ENCODE data around the gene SPOPL.
A peak's percentile ranks its signal among the peaks of the same experiment; 100 is the strongest.

Gene SPOPL

DNA sequence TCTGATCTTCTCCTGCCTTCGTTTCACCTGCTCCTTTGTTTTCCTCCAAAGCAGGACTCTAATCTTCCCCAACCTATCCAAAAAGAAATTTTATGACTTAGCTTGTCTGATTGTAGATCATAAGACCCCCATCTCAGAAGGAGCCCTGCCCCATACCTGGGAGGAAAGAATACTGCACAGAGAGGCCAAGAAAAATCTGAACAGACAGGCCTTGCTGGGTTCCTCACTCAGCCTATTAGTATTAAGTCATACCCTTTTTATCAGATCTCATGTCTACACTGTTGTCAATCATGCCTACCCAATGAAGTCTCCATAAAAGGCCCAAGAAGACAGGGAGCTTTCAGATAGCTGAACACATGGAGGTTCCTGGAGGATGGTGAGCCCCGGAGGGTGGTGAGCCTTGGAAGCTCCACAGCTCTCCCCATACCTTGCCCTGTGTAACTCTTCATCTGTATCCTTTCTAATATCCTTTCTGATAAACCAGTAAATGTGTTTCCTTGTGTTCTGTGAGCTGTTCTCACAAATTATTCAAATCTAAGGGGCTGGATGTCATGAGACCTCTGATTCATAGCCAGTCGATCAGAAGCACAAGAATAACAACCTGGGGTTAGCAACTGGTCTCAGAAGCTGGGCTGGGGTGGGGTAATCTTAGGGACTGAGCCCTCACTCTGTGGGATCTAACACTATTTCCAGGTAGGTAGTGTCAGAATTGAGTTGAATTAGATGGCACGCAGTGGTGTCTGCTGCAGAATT is 108.8 kb downstream of the SPOPL start:
- TF ChIP-seq, protein P1, sequence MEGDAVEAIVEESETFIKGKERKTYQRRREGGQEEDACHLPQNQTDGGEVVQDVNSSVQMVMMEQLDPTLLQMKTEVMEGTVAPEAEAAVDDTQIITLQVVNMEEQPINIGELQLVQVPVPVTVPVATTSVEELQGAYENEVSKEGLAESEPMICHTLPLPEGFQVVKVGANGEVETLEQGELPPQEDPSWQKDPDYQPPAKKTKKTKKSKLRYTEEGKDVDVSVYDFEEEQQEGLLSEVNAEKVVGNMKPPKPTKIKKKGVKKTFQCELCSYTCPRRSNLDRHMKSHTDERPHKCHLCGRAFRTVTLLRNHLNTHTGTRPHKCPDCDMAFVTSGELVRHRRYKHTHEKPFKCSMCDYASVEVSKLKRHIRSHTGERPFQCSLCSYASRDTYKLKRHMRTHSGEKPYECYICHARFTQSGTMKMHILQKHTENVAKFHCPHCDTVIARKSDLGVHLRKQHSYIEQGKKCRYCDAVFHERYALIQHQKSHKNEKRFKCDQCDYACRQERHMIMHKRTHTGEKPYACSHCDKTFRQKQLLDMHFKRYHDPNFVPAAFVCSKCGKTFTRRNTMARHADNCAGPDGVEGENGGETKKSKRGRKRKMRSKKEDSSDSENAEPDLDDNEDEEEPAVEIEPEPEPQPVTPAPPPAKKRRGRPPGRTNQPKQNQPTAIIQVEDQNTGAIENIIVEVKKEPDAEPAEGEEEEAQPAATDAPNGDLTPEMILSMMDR (conservative IDR thresholded peaks at IDR 0.05; ENCODE audit: low read depth, low read length) = no peak
- H3K4me3 ChIP-seq (ENCODE audit: low read depth, low read length) = no peak overlapping the region
- DNase-seq (ENCODE audit: low read depth) = no peak

DNA sequence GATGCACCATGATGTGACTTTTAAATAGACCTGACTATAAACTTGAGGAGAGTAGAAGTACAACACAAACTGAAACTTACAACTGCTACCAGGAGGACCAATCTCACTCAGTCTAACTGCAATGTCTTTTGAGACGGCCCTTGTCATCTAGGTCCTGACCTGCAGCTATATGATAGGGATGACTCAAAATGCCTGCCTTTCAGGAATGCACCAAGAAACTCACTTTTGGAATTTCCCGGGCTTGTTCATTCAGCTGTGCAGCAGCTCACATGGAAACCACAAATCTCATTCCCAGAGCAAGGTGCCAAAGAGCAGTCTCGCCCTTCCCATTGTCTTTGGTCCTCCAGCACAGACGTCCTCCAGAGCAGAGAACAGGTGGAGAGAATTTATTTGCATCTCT is 113.7 kb downstream of the SPOPL start:
- DNase-seq (ENCODE audit: low read depth) = peak; percentile 36
- no peak overlapping the region for H3K4me3 ChIP-seq (ENCODE audit: low read depth, low read length)
- TF ChIP-seq, protein P1 (conservative IDR thresholded peaks at IDR 0.05; ENCODE audit: low read depth, low read length) = no peak

DNA sequence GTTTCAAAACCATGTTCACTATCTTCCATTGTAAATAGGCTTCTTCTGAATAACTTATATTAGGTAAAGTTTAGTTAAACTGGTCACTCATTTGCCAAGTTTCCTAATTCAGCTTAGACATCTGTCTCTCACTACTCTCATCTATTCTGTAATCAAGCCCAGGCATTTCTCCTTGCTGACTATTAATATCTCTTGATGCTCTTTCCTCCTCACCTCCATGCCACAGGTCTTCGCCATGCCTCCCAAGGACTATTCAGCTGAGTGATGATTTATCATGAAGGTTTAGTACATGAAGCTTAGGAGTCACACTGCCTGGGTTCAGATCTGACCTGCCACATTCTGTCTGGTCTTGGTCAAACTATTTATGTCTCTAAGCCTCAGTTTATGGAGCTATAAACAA is 115.5 kb downstream of the SPOPL start:
- TF ChIP-seq, protein P1 (conservative IDR thresholded peaks at IDR 0.05; ENCODE audit: low read depth, low read length) = no peak
- no peak for DNase-seq (ENCODE audit: low read depth)
- H3K4me3 ChIP-seq (ENCODE audit: low read depth, low read length) = no peak overlapping the region

DNA sequence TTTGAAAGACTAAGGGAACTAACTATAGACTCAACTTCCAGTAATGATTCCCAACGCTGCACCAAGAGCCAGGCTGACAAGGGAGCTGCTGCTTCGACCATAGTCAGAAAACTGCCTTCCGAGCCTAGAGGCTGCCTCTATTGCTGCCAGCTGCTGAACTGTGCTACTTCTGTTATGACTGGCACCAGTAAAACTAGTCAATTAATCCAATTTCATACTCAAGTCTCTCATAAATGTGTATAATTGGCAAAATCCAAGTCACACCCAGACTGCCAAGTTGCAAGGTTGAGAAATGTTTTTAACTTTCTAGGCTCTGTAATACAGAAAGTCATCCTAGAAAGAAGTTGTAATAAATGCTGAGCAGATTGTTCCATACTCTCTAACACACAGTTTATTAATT is 117.4 kb downstream of the SPOPL start:
- TF ChIP-seq, protein P1 (conservative IDR thresholded peaks at IDR 0.05; ENCODE audit: low read depth, low read length) = no peak
- no peak for DNase-seq (ENCODE audit: low read depth)

DNA sequence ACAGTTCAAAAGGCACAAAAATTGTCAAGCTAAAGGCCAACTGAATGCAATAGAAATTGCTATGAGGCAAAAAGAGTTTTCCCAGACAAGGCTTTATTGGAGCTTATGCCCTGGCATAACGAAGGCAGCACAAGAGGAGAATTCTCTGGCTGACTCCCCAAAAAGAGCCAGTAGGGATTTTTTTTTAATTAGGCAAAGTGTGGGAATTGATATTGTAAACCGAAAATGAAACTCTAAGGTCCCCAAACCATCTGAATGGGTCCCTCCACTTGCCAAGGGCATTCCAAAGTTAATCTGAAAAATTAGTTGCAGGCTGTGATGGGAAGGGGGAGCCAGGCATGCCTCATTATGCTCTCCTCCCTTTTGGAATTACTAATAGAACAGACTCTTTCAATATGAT is 118.9 kb downstream of the SPOPL start:
- DNase-seq (ENCODE audit: low read depth) = no peak
- no peak overlapping the region for H3K4me3 ChIP-seq (ENCODE audit: low read depth, low read length)
- TF ChIP-seq, protein P1 (conservative IDR thresholded peaks at IDR 0.05; ENCODE audit: low read depth, low read length) = no peak

More for the DNA sequence above, 117.4 kb downstream of the SPOPL start:
- H3K4me3 ChIP-seq (ENCODE audit: low read depth, low read length) = no peak overlapping the region

DNA sequence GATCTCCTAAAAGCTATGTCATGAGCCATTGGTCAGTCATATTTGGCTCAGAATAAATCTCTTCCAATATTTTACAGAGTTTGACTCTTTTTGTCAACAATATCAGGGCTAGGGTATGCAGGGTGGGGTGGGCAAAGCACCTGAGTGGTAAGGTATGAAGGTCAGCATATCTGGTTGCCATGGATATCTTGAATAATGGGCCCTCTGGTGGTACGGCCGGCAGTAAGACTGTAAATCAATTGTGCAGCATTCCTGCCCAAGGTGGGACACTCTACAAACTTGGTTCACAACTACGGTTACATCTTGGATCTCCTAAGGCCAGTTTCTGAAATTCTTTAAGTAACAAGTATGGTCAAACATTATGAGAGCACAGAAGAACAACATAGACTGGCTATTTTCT is 119.6 kb downstream of the SPOPL start:
- H3K4me3 ChIP-seq (ENCODE audit: low read depth, low read length) = no peak overlapping the region
- DNase-seq (ENCODE audit: low read depth) = no peak
- TF ChIP-seq, protein P1 (conservative IDR thresholded peaks at IDR 0.05; ENCODE audit: low read depth, low read length) = no peak

DNA sequence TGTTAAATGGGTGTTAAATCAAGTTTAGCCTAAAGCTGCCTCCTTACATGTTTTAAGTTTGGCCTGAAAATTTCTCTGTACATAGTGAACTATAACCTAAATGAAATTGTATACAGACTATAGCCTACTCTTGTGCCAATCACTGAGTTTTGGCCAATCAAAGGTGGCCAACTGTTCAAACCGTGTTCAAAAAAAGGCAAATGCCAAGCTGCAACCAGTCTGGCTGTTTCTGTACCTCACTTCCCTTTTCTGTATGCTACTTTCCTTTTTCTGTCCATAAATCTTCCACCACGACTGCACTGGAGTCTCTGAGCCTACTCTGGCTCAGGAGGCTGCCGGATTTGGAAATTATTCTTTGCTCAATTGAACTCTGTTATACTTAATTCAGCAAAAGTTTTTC is 121.0 kb downstream of the SPOPL start:
- TF ChIP-seq, protein P1 (conservative IDR thresholded peaks at IDR 0.05; ENCODE audit: low read depth, low read length) = no peak
- no peak for DNase-seq (ENCODE audit: low read depth)
- no peak overlapping the region for H3K4me3 ChIP-seq (ENCODE audit: low read depth, low read length)
